Common myeloid progenitor, CD34-positive (primary cell): ENCODE data around the gene SLC2A11.
A peak's percentile ranks its signal among the peaks of the same experiment; 100 is the strongest.

ENCODE experiments used
- CTCF ChIA-PET: fragments of 350-600 bp; sonication (Branson Sonifier 250); formaldehyde crosslinking; loops from one replicate; lab custom pipeline; 2021; ENCODE audit warnings: antibody characterized with exemption; lab: Charles Lee
- POLR2A ChIA-PET: fragments of 350-600 bp; sonication (Branson Sonifier 250); formaldehyde crosslinking; loops from one replicate; lab custom pipeline; 2021; ENCODE audit warnings: antibody characterized with exemption; lab: Charles Lee
- DNase-seq, 3 donors: peaks; one replicate each; pipeline versions ENCODE4 v3.0.0 to v3.0.0-alpha.2; 2013
- H3K27ac ChIP-seq, 2 experiments: 1 replicate in 1 of 2; 2 replicates in 1 of 2; pipeline ENCODE4 v1.7.0; 2013; ENCODE audit warnings: inconsistent platforms in 2 of 2, low read length in 2 of 2, mild to moderate bottlenecking in 2 of 2, low read depth in 1 of 2, moderate library complexity in 1 of 2; ENCODE audit not compliant: severe bottlenecking in 2 of 2, insufficient read depth in 1 of 2, poor library complexity in 1 of 2
- H3K27me3 ChIP-seq, 5 experiments: replicated peaks in 2 of 5; 1 replicate in 3 of 5; 2 replicates in 2 of 5; pipeline versions ENCODE4 v1.6.1 to v1.7.0; 2013; ENCODE audit warnings: low read length in 4 of 5, mild to moderate bottlenecking in 2 of 5, moderate library complexity in 2 of 5, inconsistent platforms in 1 of 5; ENCODE audit not compliant: insufficient read depth in 5 of 5, control insufficient read depth in 4 of 5
- H3K36me3 ChIP-seq, 4 experiments: 1 replicate in 2 of 4; 2 replicates in 2 of 4; pipeline versions ENCODE4 v1.6.1 to v1.7.0; 2013; ENCODE audit warnings: low read length in 3 of 4, control low read depth in 1 of 4, mild to moderate bottlenecking in 1 of 4; ENCODE audit not compliant: control insufficient read depth in 4 of 4, insufficient read depth in 4 of 4
- H3K4me1 ChIP-seq, 4 experiments: 1 replicate in 3 of 4; 2 replicates in 1 of 4; pipeline versions ENCODE4 v1.6.1 to v1.7.1; 2013; ENCODE audit warnings: low read length in 3 of 4, mild to moderate bottlenecking in 3 of 4, control low read depth in 1 of 4, inconsistent platforms in 1 of 4, moderate library complexity in 1 of 4; ENCODE audit not compliant: control insufficient read depth in 4 of 4, insufficient read depth in 4 of 4; ENCODE audit errors: control extremely low read depth in 1 of 4
- H3K4me3 ChIP-seq, 7 experiments: 1 replicate in 4 of 7; 2 replicates in 3 of 7; pipeline versions ENCODE4 v1.5.1 to v1.7.0; 2013; ENCODE audit warnings: mild to moderate bottlenecking in 7 of 7, low read length in 6 of 7, moderate library complexity in 6 of 7, inconsistent platforms in 2 of 7, low read depth in 2 of 7, control low read depth in 1 of 7; ENCODE audit not compliant: insufficient read depth in 4 of 7, control insufficient read depth in 1 of 7; ENCODE audit errors: extremely low read depth in 1 of 7
- H3K9me3 ChIP-seq, 5 experiments: 1 replicate in 4 of 5; 2 replicates in 1 of 5; pipeline versions ENCODE4 v1.6.1 to v1.7.1; 2013; ENCODE audit warnings: low read length in 4 of 5, mild to moderate bottlenecking in 2 of 5, inconsistent platforms in 1 of 5, low read depth in 1 of 5, moderate library complexity in 1 of 5; ENCODE audit not compliant: control insufficient read depth in 4 of 5, insufficient read depth in 2 of 5; ENCODE audit errors: control extremely low read depth in 1 of 5
- WGBS: methylation state at CpG from one replicate; pipeline ENCODE4 v1.1.5; 2013; ENCODE audit not compliant: insufficient coverage; 5-methylcytosine and 5-hydroxymethylcytosine counted together

Gene SLC2A11

GRCh38 chr22:23908587-23909205, 51.0 kb downstream of the SLC2A11 start:
- Histone ChIP-seq H3K4me3 (no peak overlapping the region), H3K27ac (no peak overlapping the region), H3K36me3 (peaks cover 0 to 3% (median under 1%) of the 10 kb centered on the region in 4 experiments), H3K9me3 (no peaks in the 10 kb centered on the region), H3K4me1 (peaks cover 6 to 9% (median 8%) of the 10 kb centered on the region in 4 experiments), H3K27me3 (no peaks in the 10 kb centered on the region)
- ChIA-PET POLR2A (interaction anchor here (1.5 kb wide), 1 partner anchor 14 kb away, joined by 5 read pairs; the partner anchor contains the start of gene MIF), CTCF (interaction anchor here (1.1 to 5.1 kb wide), 3 partner anchors 10 to 47 kb away, joined by 3 to 21 read pairs (median 4); partner anchors contain the start of gene MIF)
- WGBS = 98% methylated on average over 5 of the region's 11 CpGs
- no peak for DNase-seq

- CTCF ChIA-PET = interaction anchor here (1.1 to 5.1 kb wide), 3 partner anchors 10 to 47 kb away, joined by 3 to 21 read pairs (median 4); partner anchors contain the start of gene MIF
- WGBS = 72% methylated on average over 4 of the region's 6 CpGs
Observed at GRCh38 chr22:23909296-23909898, 51.7 kb downstream of the SLC2A11 start.

GRCh38 chr22:23910496-23911190, 53.0 kb downstream of the SLC2A11 start:
- no peaks in the 10 kb centered on the region for H3K9me3 ChIP-seq
- peaks cover 0 to 2% (median 0%) of the 10 kb centered on the region in 4 experiments for H3K36me3 ChIP-seq
- ChIA-PET CTCF (interaction anchor here (0.6 to 5.1 kb wide), 4 partner anchors 9 to 35 kb away, joined by 3 to 21 read pairs (median 4); partner anchors contain the start of gene MIF), POLR2A (no interaction called here)
- H3K27me3 ChIP-seq = no peaks in the 10 kb centered on the region
- H3K27ac ChIP-seq = no peak overlapping the region
- peaks cover 6 to 9% (median 8%) of the 10 kb centered on the region in 4 experiments for H3K4me1 ChIP-seq
- no peak overlapping the region for H3K4me3 ChIP-seq
- WGBS = 93% methylated on average over 3 of the region's 3 CpGs
- no peak for DNase-seq

More at GRCh38 chr22:23909296-23909898, 51.7 kb downstream of the SLC2A11 start:
- H3K4me1 ChIP-seq = peaks cover 6 to 9% (median 8%) of the 10 kb centered on the region in 4 experiments
- H3K4me3 ChIP-seq = no peak overlapping the region
- POLR2A ChIA-PET = interaction anchor here (1.5 kb wide), 1 partner anchor 15 kb away, joined by 5 read pairs; the partner anchor contains the start of gene MIF
- no peaks in the 10 kb centered on the region for H3K27me3 ChIP-seq
- H3K27ac ChIP-seq = no peak overlapping the region
- DNase-seq = no peak
- H3K36me3 ChIP-seq = peaks cover 0 to 2% (median 0%) of the 10 kb centered on the region in 4 experiments
- H3K9me3 ChIP-seq = no peaks in the 10 kb centered on the region

- whole genome bisulfite sequencing = 97% methylated on average over 12 of the region's 12 CpGs
- DNase-seq = peak in 2 of 3 donors; percentile 13 to 46
- Histone ChIP-seq H3K4me1 (peaks cover 6 to 9% (median 8%) of the 10 kb centered on the region in 4 experiments), H3K4me3 (no peak overlapping the region), H3K36me3 (peaks cover 0 to 2% (median 0%) of the 10 kb centered on the region in 4 experiments), H3K27me3 (no peaks in the 10 kb centered on the region), H3K9me3 (no peaks in the 10 kb centered on the region), H3K27ac (no peak overlapping the region)
- POLR2A ChIA-PET = no interaction called here
- CTCF ChIA-PET = interaction anchor here (5.1 kb wide), 1 partner anchor 18 kb away, joined by 21 read pairs; the partner anchor contains the start of gene MIF
Observed at GRCh38 chr22:23911318-23911980, 53.8 kb downstream of the SLC2A11 start.

GRCh38 chr22:23912293-23912903, 54.7 kb downstream of the SLC2A11 start:
- no peak overlapping the region for H3K4me3 ChIP-seq
- POLR2A ChIA-PET = no interaction called here
- no peaks in the 10 kb centered on the region for H3K27me3 ChIP-seq
- CTCF ChIA-PET = interaction anchor here (5.1 kb wide), 1 partner anchor 18 kb away, joined by 21 read pairs; the partner anchor contains the start of gene MIF
- WGBS = 98% methylated on average over 7 of the region's 9 CpGs
- DNase-seq = no peak
- no peak overlapping the region for H3K27ac ChIP-seq
- peaks cover 6 to 9% (median 8%) of the 10 kb centered on the region in 4 experiments for H3K4me1 ChIP-seq
- H3K9me3 ChIP-seq = no peaks in the 10 kb centered on the region
- H3K36me3 ChIP-seq = peaks cover 0 to 2% (median 0%) of the 10 kb centered on the region in 4 experiments

- 0% methylated on average over 1 of the region's 1 CpG for WGBS
- no peaks in the 10 kb centered on the region for H3K27me3 ChIP-seq
- peak overlapping the region; percentile 62 to 91 for H3K27ac ChIP-seq
- no peaks in the 10 kb centered on the region for H3K9me3 ChIP-seq
- ChIA-PET CTCF (interaction anchor here (0.9 to 5.1 kb wide), 2 partner anchors 19 to 52 kb away, joined by 3 to 21 read pairs; partner anchors contain the start of gene MIF), POLR2A (interaction anchor here (1.5 kb wide), 1 partner anchor 19 kb away, joined by 4 read pairs; the partner anchor contains the start of gene MIF)
- DNase-seq = peak in 2 of 3 donors; percentile 44 to 49
- H3K4me3 ChIP-seq = peak overlapping the region; percentile 58 to 89 (median 75)
- peaks cover 6 to 9% (median 8%) of the 10 kb centered on the region in 4 experiments for H3K4me1 ChIP-seq
- peaks cover 0 to 2% (median 0%) of the 10 kb centered on the region in 4 experiments for H3K36me3 ChIP-seq
Observed at GRCh38 chr22:23913306-23913660, 55.6 kb downstream of the SLC2A11 start.
